Fibroblast of the aortic adventitia (primary cell): ENCODE data around the gene PALLD. TPM values are rescaled to one million over a fixed set of nuclear protein-coding genes. Genes with fewer than 3 reads are reported as not detected.

Experiments
- DNase-seq: peaks from one replicate; pipeline ENCODE4 v3.0.0-alpha.2; 2010; ENCODE audit warnings: low read depth
- H3K4me3 ChIP-seq: 2 replicates; pipeline ENCODE4 v1.5.1; 2011; ENCODE audit warnings: low read depth, mild to moderate bottlenecking, control low read depth, low read length, moderate library complexity
- CTCF ChIP-seq: IDR thresholded peaks from 2 replicates; pipeline ENCODE4 v1.5.1; 2011; ENCODE audit warnings: mild to moderate bottlenecking, low read length, control low read depth, inconsistent platforms; ENCODE audit not compliant: insufficient read depth
- total RNA-seq: library from RNA; depleted of rRNA; stranded (reverse); fragments of >200 nt; gene quantifications from 2 replicates; pipeline ENCODE4 v1.2.3, GENCODE V29; 2012; ENCODE audit warnings: low replicate concordance

PALLD gene
- total RNA-seq, 1 donor = 52.1 TPM

GRCh38 chr4:168888715-168889215 lies 391.9 kb downstream of the PALLD start:
- no peak overlapping the region for H3K4me3 ChIP-seq
- DNase-seq = no peak
- no peak for TF ChIP-seq CTCF

- H3K4me3 ChIP-seq = no peak overlapping the region
- DNase-seq = no peak
- TF ChIP-seq CTCF = no peak
Measured at GRCh38 chr4:168891086-168891485, 394.2 kb downstream of the PALLD start.

GRCh38 chr4:168891688-168892087 lies 394.8 kb downstream of the PALLD start:
- TF ChIP-seq CTCF = no peak
- no peak overlapping the region for H3K4me3 ChIP-seq

GRCh38 chr4:168892475-168892874 lies 395.6 kb downstream of the PALLD start:
- no peak for DNase-seq
- no peak overlapping the region for H3K4me3 ChIP-seq
- TF ChIP-seq CTCF = no peak

More at GRCh38 chr4:168891688-168892087, 394.8 kb downstream of the PALLD start:
- DNase-seq = no peak

- no peak for TF ChIP-seq CTCF
- no peak overlapping the region for H3K4me3 ChIP-seq
- DNase-seq = no peak
Measured at GRCh38 chr4:168893205-168893604, 396.4 kb downstream of the PALLD start.

- DNase-seq = no peak
- no peak for TF ChIP-seq CTCF
- H3K4me3 ChIP-seq = no peak overlapping the region
Measured at GRCh38 chr4:168893807-168894206, 397.0 kb downstream of the PALLD start.

- H3K4me3 ChIP-seq = no peak overlapping the region
- peak; percentile 53 for DNase-seq
- no peak for TF ChIP-seq CTCF
Measured at GRCh38 chr4:168900080-168900479, 403.2 kb downstream of the PALLD start.
